GM12878 (cell line): ENCODE data around the gene TBXT. TPM values are rescaled to one million over a fixed set of nuclear protein-coding genes. Genes with fewer than 3 reads are reported as not detected.

Experiments
- ATAC-seq: fragments of 200-7000 bp; cut with Tn5 transposase; 3 replicates; pipeline ENCODE4 v1.9.1; 2020; ENCODE audit warnings: mild to moderate bottlenecking, moderate library complexity
- BruUV-seq: library from RNA; stranded (reverse); fragments of 400-500 nt; replicated peaks from 2 replicates; lab custom pipeline; 2021; lab: Mats Ljungman, UMichigan
- CTCF ChIA-PET: fragments of 300-600 bp; sonication (Branson Sonifier 250); formaldehyde crosslinking; extraction: SDS; loops from one replicate; lab custom pipeline; 2021; ENCODE audit warnings: inconsistent platforms; lab: Yijun Ruan, JAX
- POLR2A ChIA-PET: fragments of 350-600 bp; formaldehyde crosslinking; extraction: SDS; loops from one replicate; lab custom pipeline; 2021; ENCODE audit warnings: inconsistent platforms; lab: Charles Lee
- RAD21 ChIA-PET: fragments of 300-600 bp; sonication (Branson Sonifier 250); formaldehyde crosslinking; loops from one replicate; lab custom pipeline; 2023; ENCODE audit warnings: antibody characterized with exemption; ENCODE audit not compliant: unreplicated experiment; lab: Charles Lee
- SMC1A ChIA-PET: fragments of 300-600 bp; sonication (Branson Sonifier 250); formaldehyde crosslinking; loops from one replicate; lab custom pipeline; 2023; ENCODE audit not compliant: unreplicated experiment, uncharacterized antibody; lab: Charles Lee
- DNase-seq: peaks from one replicate; pipeline ENCODE4 v3.0.0-alpha.2; 2011; ENCODE audit warnings: low read depth, low spot score
- FAIRE-seq: peaks from 3 replicates; lab custom pipeline; 2011; peaks lifted over from hg19 to GRCh38; lab: Jason Lieb, UNC
- H2AFZ ChIP-seq: 2 replicates; pipeline ENCODE4 v1.6.0; 2011; ENCODE audit warnings: low read depth, low read length, control low read depth; ENCODE audit not compliant: control insufficient read depth
- H3K27ac ChIP-seq: 2 replicates; pipeline ENCODE4 v1.5.1; 2011; ENCODE audit warnings: control low read depth; ENCODE audit not compliant: control insufficient read depth, insufficient read depth
- H3K27me3 ChIP-seq, 2 experiments: replicated peaks in 1 of 2; 2 replicates each; pipeline versions ENCODE4 v1.6.0 to v1.6.1; 2011; ENCODE audit warnings: low read length in 1 of 2; ENCODE audit not compliant: control insufficient read depth in 2 of 2, insufficient read depth in 2 of 2
- H3K36me3 ChIP-seq, 2 experiments: 2 replicates each; pipeline ENCODE4 v1.5.1; 2011; ENCODE audit warnings: low read length in 1 of 2; ENCODE audit not compliant: control insufficient read depth in 2 of 2, insufficient read depth in 2 of 2
- H3K4me1 ChIP-seq: 2 replicates; pipeline ENCODE4 v1.6.1; 2011; ENCODE audit warnings: mild to moderate bottlenecking, low read length, moderate library complexity, mixed read lengths; ENCODE audit not compliant: control insufficient read depth, insufficient read depth
- H3K4me2 ChIP-seq: 2 replicates; pipeline ENCODE4 v1.6.0; 2011; ENCODE audit warnings: control low read depth; ENCODE audit not compliant: control insufficient read depth, insufficient read depth
- H3K4me3 ChIP-seq: fragments of 200-600 bp; sonication (generic); 2 replicates; pipeline ENCODE4 v1.5.1; 2016
- H3K79me2 ChIP-seq: 2 replicates; pipeline ENCODE4 v1.6.0; 2011; ENCODE audit warnings: low read length; ENCODE audit not compliant: control insufficient read depth, insufficient read depth
- H3K9ac ChIP-seq: 2 replicates; pipeline ENCODE4 v1.8.0; 2011; ENCODE audit warnings: low read length, control low read depth, mixed read lengths; ENCODE audit not compliant: control insufficient read depth, insufficient read depth
- H3K9me3 ChIP-seq: replicated peaks from 3 replicates; pipeline ENCODE4 v1.5.1; 2011; ENCODE audit warnings: mild to moderate bottlenecking, low read length; ENCODE audit not compliant: control insufficient read depth, insufficient read depth
- H4K20me1 ChIP-seq: 2 replicates; pipeline ENCODE4 v1.6.0; 2011; ENCODE audit not compliant: control insufficient read depth, insufficient read depth
- BCL11A ChIP-seq: IDR thresholded peaks from 2 replicates; pipeline ENCODE4 v1.6.1; 2011; ENCODE audit warnings: low read depth, low read length
- CHD4 ChIP-seq: fragments of 200-600 bp; sonication (generic); IDR thresholded peaks from 2 replicates; pipeline ENCODE4 v1.6.1; 2016; ENCODE audit warnings: mild to moderate bottlenecking
- SREBF1 ChIP-seq: IDR thresholded peaks from 2 replicates; pipeline ENCODE4 v1.6.1; 2012; ENCODE audit warnings: mild to moderate bottlenecking, low read length
- SUZ12 ChIP-seq: fragments of 200-600 bp; sonication (generic); IDR thresholded peaks from one replicate; pipeline ENCODE4 v1.6.1; 2018; ENCODE audit warnings: antibody characterized with exemption, mild to moderate bottlenecking; ENCODE audit not compliant: unreplicated experiment
- ZNF217 ChIP-seq: fragments of 450-650 bp; IDR thresholded peaks from 2 replicates; pipeline ENCODE4 v1.6.1; 2017; ENCODE audit warnings: antibody characterized with exemption, mild to moderate bottlenecking
- ZNF384 ChIP-seq: IDR thresholded peaks from 2 replicates; pipeline ENCODE4 v1.6.1; 2012; ENCODE audit warnings: low read depth, mild to moderate bottlenecking, low read length, improper control_type of control experiment, borderline replicate concordance
- WGBS: methylation state at CpG from one replicate; pipeline ENCODE4 v1.1.6; 2016; ENCODE audit warnings: low lambda C conversion rate; ENCODE audit not compliant: insufficient replicate concordance, insufficient coverage; ENCODE audit errors: missing lambda C conversion rate; 5-methylcytosine and 5-hydroxymethylcytosine counted together
- in situ Hi-C: fragments of 300-500 bp; cut with MboI; formaldehyde crosslinking; loops from 9 replicates; pipeline ENCODE4 v1.14.3; 2018; ENCODE audit warnings: mixed read lengths
- intact Hi-C: fragments of 100-400 bp; cut with micrococcal nuclease; formaldehyde crosslinking; loops from one replicate; pipeline ENCODE4 v1.14.2; 2022; ENCODE audit not compliant: unreplicated experiment
- polyA plus RNA-seq, 11 experiments: library from polyadenylated mRNA; depleted of rRNA in 4 of 11; unstranded in 6 of 11; stranded (reverse) in 5 of 11; fragments of >200 nt; fragmentation: Nextera tagmentation in 4 of 11; fragmentation: Illumina TruSeq in 1 of 11; extraction: Ambion mirVana in 4 of 11; extraction: Trizol in 1 of 11; gene quantifications; 1 replicate in 1 of 11; 2 replicates in 10 of 11; pipeline versions ENCODE4 v1.2.1 to v1.2.3, GENCODE V29; 2011 to 2016; ENCODE audit warnings: inconsistent platforms in 2 of 11, missing spikeins in 2 of 11, low read depth in 1 of 11
- total RNA-seq, 4 experiments: library from RNA; depleted of rRNA in 3 of 4; stranded (reverse); fragments of >200 nt in 3 of 4; fragmentation: Illumina TruSeq in 1 of 4; extraction: Trizol in 1 of 4; gene quantifications; 2 replicates each; pipeline versions ENCODE4 v1.2.1 to v1.2.3, GENCODE V29; 2013 to 2021
- TF ChIP-seq, protein P1 (sequence below): fragments of 450-650 bp; IDR thresholded peaks from 2 replicates; pipeline ENCODE4 v1.6.1; 2017; ENCODE audit warnings: mild to moderate bottlenecking, low read depth, inconsistent platforms; ENCODE audit not compliant: poor library complexity, severe bottlenecking
- TF ChIP-seq, protein P2 (sequence below): fragments of 450-650 bp; IDR thresholded peaks from 2 replicates; pipeline ENCODE4 v1.6.1; 2017; ENCODE audit warnings: mild to moderate bottlenecking, moderate library complexity

The TBXT gene
- total and polyA plus RNA-seq, 10 of the 15 experiments (the other 5 are each of a cell fraction or from before 2014, with no cell fraction given): 0.06 to 2.5 TPM; not detected in 8

DNA sequence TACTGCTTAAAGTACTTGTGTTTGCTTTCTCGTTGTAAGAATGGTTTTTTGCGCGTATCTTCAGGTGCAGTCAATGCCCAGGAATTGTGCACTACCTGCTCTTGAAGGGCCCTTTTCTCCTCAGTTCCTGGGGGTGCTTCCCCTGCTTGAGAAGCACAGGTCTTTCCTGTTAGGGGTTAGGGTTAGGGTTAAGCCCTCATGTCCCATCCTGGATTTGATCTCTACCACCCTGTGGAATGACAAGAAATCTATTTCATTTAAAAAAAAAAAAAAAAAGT, 39.6 kb upstream of the TBXT start:
- Histone ChIP-seq H3K9me3 (no peaks in the 10 kb centered on the region; the same call in 1 of the 3 replicates), H2AFZ (no peak overlapping the region; the same call in 1 of the 2 replicates), H3K9ac (no peak overlapping the region), H4K20me1 (no peaks in the 10 kb centered on the region), H3K4me1 (peaks cover 16% of the 10 kb centered on the region), H3K27ac (no peak overlapping the region), H3K27me3 (no peaks in the 10 kb centered on the region), H3K4me2 (no peak overlapping the region), H3K4me3 (no peak overlapping the region), H3K79me2 (no peaks in the 10 kb centered on the region), H3K36me3 (no peaks in the 10 kb centered on the region)
- DNase-seq (no peak), FAIRE-seq (no peak), ATAC-seq (no peak)
- 98% methylated on average over 3 of the region's 3 CpGs for WGBS
- intact Hi-C loops (no loop called here), in situ Hi-C loops (no loop called here)
- RAD21 ChIA-PET: no interaction called here
- CTCF ChIA-PET: no interaction called here
- POLR2A ChIA-PET: no interaction called here
- no TSS peak for BruUV-seq
- TF ChIP-seq CHD4 (no peak), ZNF384 (no peak), SUZ12 (no peak), SREBF1 (no peak), ZNF217 (no peak), BCL11A (no peak)
- TF ChIP-seq, protein P1, sequence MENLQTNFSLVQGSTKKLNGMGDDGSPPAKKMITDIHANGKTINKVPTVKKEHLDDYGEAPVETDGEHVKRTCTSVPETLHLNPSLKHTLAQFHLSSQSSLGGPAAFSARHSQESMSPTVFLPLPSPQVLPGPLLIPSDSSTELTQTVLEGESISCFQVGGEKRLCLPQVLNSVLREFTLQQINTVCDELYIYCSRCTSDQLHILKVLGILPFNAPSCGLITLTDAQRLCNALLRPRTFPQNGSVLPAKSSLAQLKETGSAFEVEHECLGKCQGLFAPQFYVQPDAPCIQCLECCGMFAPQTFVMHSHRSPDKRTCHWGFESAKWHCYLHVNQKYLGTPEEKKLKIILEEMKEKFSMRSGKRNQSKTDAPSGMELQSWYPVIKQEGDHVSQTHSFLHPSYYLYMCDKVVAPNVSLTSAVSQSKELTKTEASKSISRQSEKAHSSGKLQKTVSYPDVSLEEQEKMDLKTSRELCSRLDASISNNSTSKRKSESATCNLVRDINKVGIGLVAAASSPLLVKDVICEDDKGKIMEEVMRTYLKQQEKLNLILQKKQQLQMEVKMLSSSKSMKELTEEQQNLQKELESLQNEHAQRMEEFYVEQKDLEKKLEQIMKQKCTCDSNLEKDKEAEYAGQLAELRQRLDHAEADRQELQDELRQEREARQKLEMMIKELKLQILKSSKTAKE: no peak
- TF ChIP-seq, protein P2, sequence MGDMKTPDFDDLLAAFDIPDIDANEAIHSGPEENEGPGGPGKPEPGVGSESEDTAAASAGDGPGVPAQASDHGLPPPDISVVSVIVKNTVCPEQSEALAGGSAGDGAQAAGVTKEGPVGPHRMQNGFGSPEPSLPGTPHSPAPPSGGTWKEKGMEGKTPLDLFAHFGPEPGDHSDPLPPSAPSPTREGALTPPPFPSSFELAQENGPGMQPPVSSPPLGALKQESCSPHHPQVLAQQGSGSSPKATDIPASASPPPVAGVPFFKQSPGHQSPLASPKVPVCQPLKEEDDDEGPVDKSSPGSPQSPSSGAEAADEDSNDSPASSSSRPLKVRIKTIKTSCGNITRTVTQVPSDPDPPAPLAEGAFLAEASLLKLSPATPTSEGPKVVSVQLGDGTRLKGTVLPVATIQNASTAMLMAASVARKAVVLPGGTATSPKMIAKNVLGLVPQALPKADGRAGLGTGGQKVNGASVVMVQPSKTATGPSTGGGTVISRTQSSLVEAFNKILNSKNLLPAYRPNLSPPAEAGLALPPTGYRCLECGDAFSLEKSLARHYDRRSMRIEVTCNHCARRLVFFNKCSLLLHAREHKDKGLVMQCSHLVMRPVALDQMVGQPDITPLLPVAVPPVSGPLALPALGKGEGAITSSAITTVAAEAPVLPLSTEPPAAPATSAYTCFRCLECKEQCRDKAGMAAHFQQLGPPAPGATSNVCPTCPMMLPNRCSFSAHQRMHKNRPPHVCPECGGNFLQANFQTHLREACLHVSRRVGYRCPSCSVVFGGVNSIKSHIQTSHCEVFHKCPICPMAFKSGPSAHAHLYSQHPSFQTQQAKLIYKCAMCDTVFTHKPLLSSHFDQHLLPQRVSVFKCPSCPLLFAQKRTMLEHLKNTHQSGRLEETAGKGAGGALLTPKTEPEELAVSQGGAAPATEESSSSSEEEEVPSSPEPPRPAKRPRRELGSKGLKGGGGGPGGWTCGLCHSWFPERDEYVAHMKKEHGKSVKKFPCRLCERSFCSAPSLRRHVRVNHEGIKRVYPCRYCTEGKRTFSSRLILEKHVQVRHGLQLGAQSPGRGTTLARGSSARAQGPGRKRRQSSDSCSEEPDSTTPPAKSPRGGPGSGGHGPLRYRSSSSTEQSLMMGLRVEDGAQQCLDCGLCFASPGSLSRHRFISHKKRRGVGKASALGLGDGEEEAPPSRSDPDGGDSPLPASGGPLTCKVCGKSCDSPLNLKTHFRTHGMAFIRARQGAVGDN: no peak
- SMC1A ChIA-PET: no interaction called here
